PC-9 (cell line): ENCODE data around the gene NDUFS8. TPM values are rescaled to one million over a fixed set of nuclear protein-coding genes. Genes with fewer than 3 reads are reported as not detected.
"Not testable (repeated sequence)": the region's sequence is repeated elsewhere in the genome, so short reads cannot be mapped to it uniquely, and the experiment has no call there.

Experiments used
- BruUV-seq: library from RNA; stranded (reverse); fragments of 400-500 nt; replicated peaks from 2 replicates; lab custom pipeline; 2021; lab: Mats Ljungman, UMichigan
- CTCF ChIA-PET: fragments of 300-600 bp; sonication (Branson Sonifier 250); formaldehyde crosslinking; loops from one replicate; lab custom pipeline; 2022; ENCODE audit warnings: antibody characterized with exemption; lab: Charles Lee
- POLR2A ChIA-PET: fragments of 300-600 bp; sonication (Branson Sonifier 250); formaldehyde crosslinking; loops from one replicate; lab custom pipeline; 2022; ENCODE audit warnings: antibody characterized with exemption; ENCODE audit not compliant: unreplicated experiment; lab: Charles Lee
- DNase-seq, 2 experiments: peaks; one replicate each; pipeline versions ENCODE4 v3.0.0 to v3.0.0-alpha.2; 2015 to 2022; ENCODE audit warnings: mixed read lengths in 1 of 2
- H2AFZ ChIP-seq: fragments of 200-600 bp; sonication (generic); 2 replicates; pipeline ENCODE4 v1.8.1; 2017; ENCODE audit warnings: antibody characterized with exemption
- H3F3A ChIP-seq: fragments of 200-600 bp; sonication (generic); 2 replicates; pipeline ENCODE4 v1.8.1; 2017; ENCODE audit warnings: antibody characterized with exemption, mild to moderate bottlenecking, low read depth; ENCODE audit not compliant: insufficient read depth
- H3K27ac ChIP-seq: fragments of 200-600 bp; sonication (generic); 2 replicates; pipeline ENCODE4 v1.6.1; 2016; ENCODE audit warnings: mixed run types
- H3K27me3 ChIP-seq: fragments of 200-600 bp; sonication (generic); 2 replicates; pipeline ENCODE4 v1.6.1; 2016; ENCODE audit warnings: low read depth, mixed run types; ENCODE audit not compliant: insufficient read depth
- H3K36me3 ChIP-seq: fragments of 200-600 bp; sonication (generic); 2 replicates; pipeline ENCODE4 v1.6.1; 2016; ENCODE audit warnings: low read depth, mixed run types
- H3K4me1 ChIP-seq: fragments of 200-600 bp; sonication (generic); replicated peaks from 2 replicates; pipeline ENCODE4 v1.6.1; 2016; ENCODE audit warnings: mixed run types; ENCODE audit not compliant: insufficient read depth
- H3K4me2 ChIP-seq: fragments of 200-600 bp; sonication (generic); 2 replicates; pipeline ENCODE4 v1.6.1; 2017; ENCODE audit warnings: mixed run types
- H3K4me3 ChIP-seq: fragments of 200-600 bp; sonication (generic); 2 replicates; pipeline ENCODE4 v1.6.1; 2016; ENCODE audit warnings: mixed run types
- H3K79me2 ChIP-seq: fragments of 200-600 bp; sonication (generic); 2 replicates; pipeline ENCODE4 v1.6.1; 2017; ENCODE audit warnings: low read depth, mixed run types
- H3K9me2 ChIP-seq: fragments of 200-600 bp; sonication (generic); 2 replicates; pipeline ENCODE4 v1.8.1; 2017; ENCODE audit warnings: mild to moderate bottlenecking; ENCODE audit not compliant: insufficient read depth
- H3K9me3 ChIP-seq: fragments of 200-600 bp; sonication (generic); 2 replicates; pipeline ENCODE4 v1.8.1; 2016; ENCODE audit warnings: low read depth; ENCODE audit not compliant: insufficient read depth
- H4K20me1 ChIP-seq: fragments of 200-600 bp; sonication (generic); 2 replicates; pipeline ENCODE4 v1.8.1; 2017; ENCODE audit not compliant: insufficient read depth
- EZH2 ChIP-seq: fragments of 200-600 bp; sonication (generic); IDR thresholded peaks from 2 replicates; pipeline ENCODE4 v1.8.0; 2017; ENCODE audit warnings: antibody characterized with exemption, low read depth
- intact Hi-C: fragments of 100-400 bp; cut with micrococcal nuclease; formaldehyde crosslinking; loops from one replicate; pipeline ENCODE4 v1.10.0; 2022; ENCODE audit not compliant: unreplicated experiment
- total RNA-seq: library from RNA; stranded (reverse); gene quantifications from 2 replicates; pipeline ENCODE4 v1.2.3, GENCODE V29; 2021
- TF ChIP-seq, protein P1 (sequence below): fragments of 200-600 bp; sonication (generic); conservative IDR thresholded peaks from 2 replicates; pipeline ENCODE4 v1.6.1; 2017; ENCODE audit warnings: mixed run types, antibody characterized with exemption, mild to moderate bottlenecking, moderate library complexity

Gene NDUFS8
- total RNA-seq, 1 experiment from 2014 or later = 275 TPM

DNA sequence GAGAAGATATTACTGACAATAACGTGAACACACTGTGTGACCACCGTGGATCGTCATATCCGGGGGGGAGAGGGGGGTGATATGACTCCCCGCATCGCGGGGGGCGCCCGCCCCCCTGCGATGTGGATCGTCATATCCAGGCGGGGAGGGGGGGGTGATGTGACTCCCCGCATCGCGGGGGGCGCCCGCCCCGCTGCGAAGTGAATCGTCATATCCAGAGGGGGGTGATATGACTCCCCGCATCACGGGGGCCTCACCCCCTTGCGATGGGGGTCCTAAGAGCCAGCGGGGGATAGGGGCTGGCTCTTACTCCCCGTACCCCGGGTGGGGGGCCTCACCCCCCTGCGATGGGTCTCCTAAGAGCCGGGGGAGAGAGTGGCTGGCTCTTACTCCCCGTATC is 46.5 kb upstream of the NDUFS8 start:
- Histone ChIP-seq H3K79me2 (no peaks in the 10 kb centered on the region), H4K20me1 (no peaks in the 10 kb centered on the region), H3K4me1 (peaks cover 26% of the 10 kb centered on the region), H3K27me3 (no peaks in the 10 kb centered on the region), H3K4me3 (no peak overlapping the region), H3K9me3 (no peaks in the 10 kb centered on the region), H3K36me3 (no peaks in the 10 kb centered on the region), H3K27ac (no peak overlapping the region), H3K4me2 (no peak overlapping the region), H3K9me2 (no peaks in the 10 kb centered on the region), H3F3A (peaks cover 14% of the 10 kb centered on the region; the same call in 1 of the 2 replicates), H2AFZ (no peak overlapping the region)
- DNase-seq = no peak
- intact Hi-C loops = no loop called here
- no TSS peak for BruUV-seq
- ChIA-PET POLR2A (no interaction called here), CTCF (no interaction called here)
- no peak for TF ChIP-seq EZH2
- TF ChIP-seq, protein P1, sequence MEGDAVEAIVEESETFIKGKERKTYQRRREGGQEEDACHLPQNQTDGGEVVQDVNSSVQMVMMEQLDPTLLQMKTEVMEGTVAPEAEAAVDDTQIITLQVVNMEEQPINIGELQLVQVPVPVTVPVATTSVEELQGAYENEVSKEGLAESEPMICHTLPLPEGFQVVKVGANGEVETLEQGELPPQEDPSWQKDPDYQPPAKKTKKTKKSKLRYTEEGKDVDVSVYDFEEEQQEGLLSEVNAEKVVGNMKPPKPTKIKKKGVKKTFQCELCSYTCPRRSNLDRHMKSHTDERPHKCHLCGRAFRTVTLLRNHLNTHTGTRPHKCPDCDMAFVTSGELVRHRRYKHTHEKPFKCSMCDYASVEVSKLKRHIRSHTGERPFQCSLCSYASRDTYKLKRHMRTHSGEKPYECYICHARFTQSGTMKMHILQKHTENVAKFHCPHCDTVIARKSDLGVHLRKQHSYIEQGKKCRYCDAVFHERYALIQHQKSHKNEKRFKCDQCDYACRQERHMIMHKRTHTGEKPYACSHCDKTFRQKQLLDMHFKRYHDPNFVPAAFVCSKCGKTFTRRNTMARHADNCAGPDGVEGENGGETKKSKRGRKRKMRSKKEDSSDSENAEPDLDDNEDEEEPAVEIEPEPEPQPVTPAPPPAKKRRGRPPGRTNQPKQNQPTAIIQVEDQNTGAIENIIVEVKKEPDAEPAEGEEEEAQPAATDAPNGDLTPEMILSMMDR = no peak

- H3K27me3 ChIP-seq, H3K9me2 ChIP-seq, H3K9me3 ChIP-seq, H2AFZ ChIP-seq, H3K4me3 ChIP-seq, DNase-seq, intact Hi-C loops, H3K4me2 ChIP-seq, H3K36me3 ChIP-seq, POLR2A ChIA-PET, H3K27ac ChIP-seq, H3K79me2 ChIP-seq, H4K20me1 ChIP-seq, CTCF ChIA-PET, BruUV-seq: not testable (repeated sequence)
- peaks cover 25% of the 10 kb centered on the region for H3K4me1 ChIP-seq
- H3F3A ChIP-seq = peaks cover 11% of the 10 kb centered on the region; the same call in 1 of the 2 replicates
Observed at GRCh38 chr11:67985302-67985701, 45.2 kb upstream of the NDUFS8 start.

DNA sequence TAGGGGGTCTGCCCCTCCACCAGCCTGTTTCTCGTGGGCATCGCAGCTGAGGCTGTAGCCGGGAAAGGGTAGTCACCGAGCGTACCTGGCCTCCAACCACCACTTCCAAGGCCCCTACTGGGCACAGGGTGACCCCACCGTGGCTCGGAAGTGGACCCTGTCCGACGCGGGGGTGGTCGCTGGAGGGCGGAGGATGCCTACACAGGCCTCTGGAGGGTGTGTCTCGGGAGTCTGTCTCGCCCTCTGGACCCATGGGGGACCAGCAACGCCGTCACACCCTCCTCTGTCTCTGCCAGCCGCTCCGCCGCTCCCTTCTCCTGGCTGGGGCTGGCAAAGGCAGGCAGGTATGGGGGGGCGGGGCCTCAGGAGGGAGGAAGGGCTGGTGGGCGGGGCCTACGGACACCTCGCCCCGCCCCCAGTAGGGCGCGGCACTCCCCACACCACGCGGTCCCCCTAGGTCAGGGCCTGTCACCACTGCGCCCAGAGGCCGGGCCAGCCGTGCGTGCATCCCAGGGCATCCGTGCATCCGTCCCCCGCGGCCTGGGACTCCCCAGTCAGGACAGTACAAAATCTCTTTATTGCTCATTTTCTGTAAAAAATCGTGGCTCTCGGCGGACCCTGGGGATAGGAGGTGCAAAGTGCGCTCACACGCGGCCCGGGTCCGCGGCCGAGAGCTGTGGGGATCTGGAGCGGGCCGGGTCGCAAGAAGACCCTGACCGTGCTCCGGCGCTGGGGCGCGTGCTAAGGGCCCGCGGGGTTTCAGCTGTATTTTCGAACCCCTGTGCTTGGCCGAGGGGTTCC is 39.7 kb upstream of the NDUFS8 start:
- CTCF ChIA-PET, H3K4me2 ChIP-seq, POLR2A ChIA-PET, H3K36me3 ChIP-seq, DNase-seq, H4K20me1 ChIP-seq, H3K27ac ChIP-seq, BruUV-seq, H3K9me2 ChIP-seq, intact Hi-C loops, H3K4me3 ChIP-seq, H2AFZ ChIP-seq, H3K79me2 ChIP-seq, H3K27me3 ChIP-seq, H3K9me3 ChIP-seq: not testable (repeated sequence)
- Histone ChIP-seq H3F3A (peaks cover 11% of the 10 kb centered on the region; the same call in 1 of the 2 replicates), H3K4me1 (peaks cover 15% of the 10 kb centered on the region)

- H3K79me2 ChIP-seq, H3K9me2 ChIP-seq, intact Hi-C loops, H3K4me3 ChIP-seq, BruUV-seq, POLR2A ChIA-PET, H3K4me2 ChIP-seq, H3K27ac ChIP-seq, DNase-seq, H4K20me1 ChIP-seq, H3K27me3 ChIP-seq, CTCF ChIA-PET, H2AFZ ChIP-seq, H3K36me3 ChIP-seq, H3K9me3 ChIP-seq: not testable (repeated sequence)
- H3F3A ChIP-seq = peaks cover 13% of the 10 kb centered on the region; the same call in 1 of the 2 replicates
- H3K4me1 ChIP-seq = peaks cover 15% of the 10 kb centered on the region
Observed at GRCh38 chr11:67991347-67992121, 38.9 kb upstream of the NDUFS8 start.
